ENCODE data around the gene TBC1D14. TPM values are rescaled to one million over a fixed set of nuclear protein-coding genes. Genes with fewer than 3 reads are reported as not detected.

Gene TBC1D14
- total and polyA plus RNA-seq, 10 of the 15 experiments (the other 5 are each of a cell fraction or from before 2014, with no cell fraction given): 0.87 to 39.3 (median 30.1) TPM

DNA sequence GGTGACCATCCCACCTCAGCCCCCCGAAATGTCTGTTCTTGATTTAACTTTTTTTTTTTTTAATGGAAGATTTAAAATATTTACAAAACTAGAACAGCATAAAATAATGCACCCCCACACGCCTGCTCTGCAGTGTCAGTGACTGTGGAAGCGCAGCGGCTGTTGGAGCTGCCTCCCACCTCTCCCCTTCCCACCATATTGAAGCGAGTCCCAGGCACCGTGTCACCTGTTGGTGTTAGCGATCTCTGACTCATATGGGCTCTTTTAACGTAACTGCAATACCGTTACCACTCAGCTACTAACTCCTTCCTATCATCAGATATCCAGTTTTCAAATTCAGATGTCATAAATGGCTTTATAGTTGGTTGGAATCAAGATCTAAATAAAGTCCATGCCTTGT, 116.5 kb downstream of the TBC1D14 start:
- Histone ChIP-seq H2AFZ (ENCODE audit: control insufficient read depth, low read depth, low read length) (no peak overlapping the region), H3K9ac (ENCODE audit: control insufficient read depth, insufficient read depth, low read length) (no peak overlapping the region), H3K4me1 (ENCODE audit: control insufficient read depth, insufficient read depth, low read length) (no peaks in the 10 kb centered on the region), H4K20me1 (ENCODE audit: control insufficient read depth, insufficient read depth) (no peaks in the 10 kb centered on the region), H3K27me3 (replicated peaks in 1 of 2; ENCODE audit: control insufficient read depth in 2 of 2, insufficient read depth in 2 of 2, low read length in 1 of 2) (no peaks in the 10 kb centered on the region), H3K4me2 (ENCODE audit: control insufficient read depth, insufficient read depth) (no peak overlapping the region), H3K79me2 (ENCODE audit: control insufficient read depth, insufficient read depth, low read length) (no peaks in the 10 kb centered on the region), H3K4me3 (no peak overlapping the region), H3K9me3 (replicated peaks; ENCODE audit: control insufficient read depth, insufficient read depth, low read length) (no peaks in the 10 kb centered on the region), H3K36me3 (ENCODE audit: control insufficient read depth in 2 of 2, insufficient read depth in 2 of 2, low read length in 1 of 2) (peaks cover 2 to 28% of the 10 kb centered on the region in 2 experiments; a peak in 3 of 4 replicates), H3K27ac (ENCODE audit: control insufficient read depth, insufficient read depth) (no peak overlapping the region)
- no TSS peak for BruUV-seq (replicated peaks)
- ChIA-PET RAD21 (ENCODE audit: unreplicated experiment) (no interaction called here), SMC1A (ENCODE audit: uncharacterized antibody, unreplicated experiment) (no interaction called here), POLR2A (no interaction called here), CTCF (interaction anchor here (1.1 kb wide), 1 partner anchor 12 kb away, joined by 3 read pairs; no protein-coding TSS in a partner anchor)
- intact Hi-C loops (cut with micrococcal nuclease; ENCODE audit: unreplicated experiment) (no loop called here), in situ Hi-C loops (cut with MboI) (no loop called here)
- WGBS (ENCODE audit: insufficient coverage, insufficient replicate concordance, low lambda C conversion rate, missing lambda C conversion rate): 86% methylated on average over 9 of the region's 9 CpGs
- no peak for FAIRE-seq
- no peak for ATAC-seq
- no peak for TF ChIP-seq ELK1 (IDR thresholded peaks at IDR 0.05; ENCODE audit: low read depth, low read length)
- TF ChIP-seq, protein P1, sequence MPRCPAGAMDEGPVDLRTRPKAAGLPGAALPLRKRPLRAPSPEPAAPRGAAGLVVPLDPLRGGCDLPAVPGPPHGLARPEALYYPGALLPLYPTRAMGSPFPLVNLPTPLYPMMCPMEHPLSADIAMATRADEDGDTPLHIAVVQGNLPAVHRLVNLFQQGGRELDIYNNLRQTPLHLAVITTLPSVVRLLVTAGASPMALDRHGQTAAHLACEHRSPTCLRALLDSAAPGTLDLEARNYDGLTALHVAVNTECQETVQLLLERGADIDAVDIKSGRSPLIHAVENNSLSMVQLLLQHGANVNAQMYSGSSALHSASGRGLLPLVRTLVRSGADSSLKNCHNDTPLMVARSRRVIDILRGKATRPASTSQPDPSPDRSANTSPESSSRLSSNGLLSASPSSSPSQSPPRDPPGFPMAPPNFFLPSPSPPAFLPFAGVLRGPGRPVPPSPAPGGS (IDR thresholded peaks at IDR 0.05; ENCODE audit: borderline replicate concordance, insufficient read depth, low read depth, low read length, poor library complexity, severe bottlenecking): peak; percentile 67
- TF ChIP-seq HSF1 (IDR thresholded peaks at IDR 0.05; ENCODE audit: low read depth, low read length): no peak
- TF ChIP-seq ZZZ3 (IDR thresholded peaks at IDR 0.05; ENCODE audit: control insufficient read depth, insufficient read length, low read depth): no peak
- TF ChIP-seq MLLT1 (IDR thresholded peaks at IDR 0.05): no peak
- no peak for TF ChIP-seq BMI1 (IDR thresholded peaks at IDR 0.05; ENCODE audit: borderline replicate concordance)
- no peak for DNase-seq (ENCODE audit: low read depth, low spot score)
